ENCODE measurements around the gene CDK5RAP3.
"Not testable (repeated sequence)": the region's sequence is repeated elsewhere in the genome, so short reads cannot be mapped to it uniquely, and the experiment has no call there.

Gene CDK5RAP3

DNA sequence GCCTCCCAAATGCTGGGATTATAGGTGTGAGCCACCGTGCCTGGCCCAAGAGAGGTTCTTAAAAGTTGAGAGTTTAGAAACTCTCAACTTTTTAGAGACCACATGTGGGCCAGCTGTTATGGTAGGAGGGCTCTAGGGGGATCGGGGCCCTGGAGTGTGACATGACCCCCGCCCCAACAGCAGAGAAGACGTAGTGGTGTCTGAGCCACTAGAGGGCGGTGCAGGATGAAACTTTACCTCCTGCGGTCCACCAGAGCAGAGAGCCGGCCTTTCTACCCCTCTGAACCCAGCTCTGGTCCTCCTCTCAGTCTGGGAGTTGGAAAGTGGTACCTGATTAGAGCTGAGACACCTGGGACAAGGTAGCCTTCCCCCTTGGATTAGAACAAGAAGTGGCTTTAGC, 7.4 kb downstream of the CDK5RAP3 start:
- DNase-seq: peak; percentile 87

DNA sequence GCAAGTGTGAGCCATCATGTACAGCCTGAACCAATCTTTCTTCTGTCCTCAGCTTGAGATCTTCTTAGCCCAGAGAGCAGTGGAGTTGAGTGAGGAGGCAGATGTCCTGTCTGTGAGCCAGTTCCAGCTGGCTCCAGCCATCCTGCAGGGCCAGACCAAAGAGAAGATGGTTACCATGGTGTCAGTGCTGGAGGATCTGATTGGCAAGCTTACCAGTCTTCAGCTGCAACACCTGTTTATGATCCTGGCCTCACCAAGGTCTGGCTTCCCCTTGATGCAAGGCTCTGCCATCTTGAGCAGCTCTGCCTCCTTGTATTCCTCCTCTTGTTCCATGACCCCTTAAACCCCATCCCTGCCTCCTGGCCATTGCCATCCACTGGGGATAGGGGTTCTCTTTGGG, 9.6 kb downstream of the CDK5RAP3 start:
- DNase-seq: no peak

DNA sequence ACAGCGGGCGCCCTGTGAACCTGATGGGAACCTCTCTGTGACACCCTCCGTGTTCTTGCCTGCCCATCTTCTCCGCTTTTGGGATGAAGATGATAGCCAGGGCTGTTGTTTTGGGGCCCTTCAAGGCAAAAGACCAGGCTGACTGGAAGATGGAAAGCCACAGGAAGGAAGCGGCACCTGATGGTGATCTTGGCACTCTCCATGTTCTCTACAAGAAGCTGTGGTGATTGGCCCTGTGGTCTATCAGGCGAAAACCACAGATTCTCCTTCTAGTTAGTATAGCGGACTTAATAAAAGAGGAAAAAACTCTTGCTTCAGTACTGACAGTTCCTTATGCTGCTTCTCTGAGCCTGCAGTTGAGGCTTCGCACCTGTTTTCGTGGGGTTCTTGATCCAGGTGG, 10.5 kb downstream of the CDK5RAP3 start:
- DNase-seq: peak; percentile 91

DNA sequence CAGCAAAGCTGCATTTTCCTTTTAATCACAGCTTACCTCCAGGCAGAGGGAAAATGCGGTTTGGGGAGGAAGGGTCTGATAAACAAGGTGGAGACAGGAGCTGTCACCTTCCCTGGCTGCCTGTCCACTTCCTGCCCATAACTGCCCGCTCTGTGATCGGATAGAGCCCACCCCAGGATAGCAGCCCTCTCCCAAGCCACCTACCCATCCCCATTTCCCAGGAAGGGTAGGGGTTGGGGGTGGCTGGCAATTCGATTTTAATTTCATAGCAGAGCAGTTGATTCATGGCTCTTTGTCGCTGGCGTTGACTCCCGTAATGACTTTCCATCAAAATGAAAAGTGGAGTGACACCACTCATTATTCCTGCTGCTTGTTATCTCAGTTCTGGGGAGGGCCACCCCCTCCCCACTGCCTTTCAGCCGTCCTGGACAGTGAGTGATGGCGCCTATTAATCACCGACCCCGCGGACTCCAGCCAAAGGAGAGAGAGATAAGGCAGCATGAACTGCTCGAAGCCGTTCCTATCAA, 11.2 kb downstream of the CDK5RAP3 start:
- no peak for DNase-seq

DNA sequence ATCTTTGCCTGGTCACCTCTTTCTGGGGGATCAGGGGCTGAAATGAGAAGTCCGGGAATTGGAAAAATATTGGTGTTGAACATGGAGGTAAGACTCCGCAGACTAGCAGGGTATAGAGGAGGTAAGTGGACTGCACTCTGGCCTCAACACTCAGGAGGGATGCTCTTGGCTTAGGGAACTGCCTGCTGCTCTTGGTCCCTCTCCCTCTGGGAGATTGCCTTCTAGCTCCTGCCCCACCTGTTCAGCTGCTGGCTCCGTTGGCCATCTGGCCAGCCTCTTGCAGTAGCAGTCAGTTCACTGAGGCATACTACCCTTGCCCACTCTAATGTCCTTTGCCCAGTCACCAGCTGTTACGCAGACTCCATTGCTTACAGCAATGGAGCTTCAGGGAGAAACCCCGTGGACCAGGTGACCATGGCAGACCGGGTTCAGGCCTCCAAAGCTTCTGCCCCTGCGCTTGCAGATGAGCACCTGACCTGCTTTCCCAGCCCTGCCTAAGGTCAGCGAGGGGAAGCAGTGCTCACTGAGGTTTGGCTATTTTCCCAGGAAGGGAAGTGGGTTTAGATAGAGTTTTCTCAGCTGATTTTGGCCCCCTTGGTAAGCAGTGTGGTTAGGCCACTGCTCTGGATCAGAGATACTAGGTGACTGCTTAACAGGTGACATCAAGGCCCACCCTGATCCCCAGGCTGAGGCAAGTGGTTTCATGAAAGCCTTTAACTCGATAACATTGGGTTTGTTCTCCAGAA, 11.9 kb downstream of the CDK5RAP3 start:
- DNase-seq: peak; percentile 37

DNA sequence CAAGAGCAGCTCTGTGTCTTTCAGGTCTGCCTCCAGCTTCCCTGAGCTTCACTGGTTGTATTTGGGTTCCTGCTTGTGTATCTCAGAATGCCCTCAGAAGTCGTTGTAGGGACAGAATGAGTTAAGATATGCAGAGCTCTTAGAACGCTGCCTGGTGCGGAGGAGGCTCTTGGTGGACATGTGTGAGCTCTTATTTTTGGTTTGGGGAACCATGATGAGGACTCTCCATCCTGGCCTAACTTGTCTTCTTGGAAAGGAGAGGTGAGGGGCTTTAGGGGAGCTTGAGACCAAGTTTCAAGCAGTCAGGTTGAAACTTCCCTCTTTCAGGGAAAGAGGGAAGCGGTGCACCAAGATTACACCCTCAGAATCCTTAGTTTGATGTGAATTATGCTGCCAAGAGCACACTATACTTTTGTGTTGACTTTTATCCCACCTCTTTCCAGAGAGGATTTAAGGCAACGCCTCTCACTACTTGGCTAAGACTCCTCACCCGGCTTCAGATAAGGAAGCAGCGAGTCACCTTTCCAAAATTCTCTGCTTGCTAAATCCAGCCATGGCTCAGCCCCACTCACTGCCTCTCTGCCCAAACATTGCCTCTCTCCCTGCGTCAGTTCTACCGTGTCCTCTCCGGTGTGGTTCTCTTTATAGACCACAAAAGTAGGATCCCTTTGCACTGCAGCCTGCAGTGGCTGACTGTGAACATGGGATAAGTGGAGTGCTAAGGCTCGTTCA, 12.7 kb downstream of the CDK5RAP3 start:
- no peak for DNase-seq

DNA sequence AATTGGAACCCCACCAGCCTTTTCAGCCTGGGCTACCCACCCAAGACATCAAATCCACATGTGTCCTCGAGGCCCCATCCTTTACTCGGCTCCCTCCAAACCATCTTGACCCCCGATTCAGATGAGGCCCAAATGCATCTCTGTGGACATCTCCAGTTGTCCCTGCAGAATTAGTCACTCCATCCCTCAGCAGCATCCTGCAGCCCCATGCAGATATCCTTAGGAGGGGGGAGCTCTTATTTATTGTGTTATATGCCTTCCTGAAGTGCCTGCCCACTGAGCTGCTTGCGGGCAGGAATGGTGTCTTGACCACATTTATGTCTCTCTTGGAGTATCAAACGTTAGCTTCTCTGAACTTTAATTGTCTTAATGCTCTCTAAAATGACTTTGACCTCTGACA, 15.6 kb downstream of the CDK5RAP3 start:
- DNase-seq: no peak

DNA sequence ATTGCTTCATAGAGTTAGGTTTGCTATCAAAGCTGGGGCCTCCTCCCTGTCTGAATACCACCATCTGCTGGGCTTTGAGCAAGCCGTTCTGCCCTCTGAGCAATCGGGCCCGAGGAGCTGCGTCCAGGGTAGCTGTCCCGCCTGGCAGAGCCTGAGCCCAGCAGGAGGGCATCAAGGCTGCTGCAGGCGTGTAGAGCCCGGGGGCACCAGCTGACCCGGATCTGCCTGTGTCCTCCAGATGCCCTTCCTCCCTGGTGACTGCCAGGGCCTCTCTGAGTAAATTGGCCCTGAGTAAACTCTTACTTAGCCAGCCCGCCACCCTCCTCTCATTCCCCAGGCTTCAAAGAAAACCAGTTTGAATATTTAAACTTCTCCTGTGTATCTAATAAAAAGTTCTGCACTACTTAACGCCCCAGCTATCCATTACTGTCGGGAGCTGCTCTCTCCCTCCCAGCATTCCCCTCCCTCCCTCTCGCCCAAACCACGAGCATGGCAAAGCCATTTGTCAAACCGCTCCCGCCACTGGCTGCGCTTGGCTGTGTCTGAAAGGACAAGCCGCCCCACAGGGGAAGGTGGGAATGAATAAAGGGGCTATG, 16.4 kb downstream of the CDK5RAP3 start:
- no peak for DNase-seq

DNA sequence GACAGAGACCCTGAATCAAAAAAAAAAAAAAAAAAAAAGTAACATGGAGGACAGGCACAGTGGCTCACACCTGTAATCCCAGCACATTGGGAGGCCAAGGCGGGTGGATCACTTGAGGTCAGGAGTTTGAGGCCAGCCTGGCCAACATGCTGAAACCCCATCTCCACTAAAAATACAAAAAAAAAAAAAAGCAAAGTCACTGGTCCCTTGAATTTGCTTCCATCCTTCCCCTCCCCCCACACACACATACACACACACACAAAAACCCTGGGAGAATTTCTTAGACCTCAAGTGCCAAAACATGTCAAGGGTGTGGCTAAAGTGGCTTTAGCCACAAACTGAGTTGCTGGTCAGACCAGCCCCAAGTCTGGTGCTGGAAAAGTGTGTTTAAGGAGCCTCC, 17.5 kb downstream of the CDK5RAP3 start:
- not testable (repeated sequence) for DNase-seq

DNA sequence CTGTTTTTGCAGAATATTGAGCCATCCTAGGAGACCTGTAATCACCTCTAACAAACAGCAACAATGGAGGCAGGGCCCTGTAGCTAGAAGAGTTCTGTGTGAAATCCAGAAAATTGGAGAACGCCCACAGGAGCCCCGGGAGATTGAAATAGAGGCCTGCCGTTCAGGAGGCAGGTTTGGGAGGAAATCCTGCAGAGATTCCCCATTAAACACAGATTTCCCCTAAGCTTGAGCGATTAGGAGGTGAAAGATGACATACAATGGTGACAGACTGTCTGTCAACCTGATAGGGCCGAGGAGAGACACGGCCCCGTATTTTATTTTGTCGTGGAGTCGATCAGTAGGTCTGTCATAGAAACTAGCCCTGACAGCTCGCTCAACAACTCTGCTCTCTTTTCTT, 18.2 kb downstream of the CDK5RAP3 start:
- DNase-seq: no peak

DNA sequence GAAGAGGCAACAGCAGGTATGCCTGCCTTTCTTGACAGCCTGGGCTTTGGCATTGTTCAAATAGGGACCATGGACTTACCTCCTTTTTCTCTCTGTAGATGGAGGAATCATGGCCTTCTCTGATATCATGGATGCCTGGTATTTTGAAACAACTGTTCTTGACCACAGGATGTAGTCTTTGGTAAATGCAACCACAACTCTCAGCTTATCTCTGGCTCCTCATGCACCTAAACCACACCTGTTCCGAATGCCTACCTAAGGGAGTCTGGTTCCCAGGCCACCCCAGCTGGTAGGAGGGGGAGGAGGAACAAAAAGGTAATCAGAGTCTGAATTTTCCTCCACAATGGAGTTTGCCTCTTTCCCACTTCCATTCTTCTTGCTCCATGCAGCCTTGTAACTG, 18.8 kb downstream of the CDK5RAP3 start:
- DNase-seq: no peak

DNA sequence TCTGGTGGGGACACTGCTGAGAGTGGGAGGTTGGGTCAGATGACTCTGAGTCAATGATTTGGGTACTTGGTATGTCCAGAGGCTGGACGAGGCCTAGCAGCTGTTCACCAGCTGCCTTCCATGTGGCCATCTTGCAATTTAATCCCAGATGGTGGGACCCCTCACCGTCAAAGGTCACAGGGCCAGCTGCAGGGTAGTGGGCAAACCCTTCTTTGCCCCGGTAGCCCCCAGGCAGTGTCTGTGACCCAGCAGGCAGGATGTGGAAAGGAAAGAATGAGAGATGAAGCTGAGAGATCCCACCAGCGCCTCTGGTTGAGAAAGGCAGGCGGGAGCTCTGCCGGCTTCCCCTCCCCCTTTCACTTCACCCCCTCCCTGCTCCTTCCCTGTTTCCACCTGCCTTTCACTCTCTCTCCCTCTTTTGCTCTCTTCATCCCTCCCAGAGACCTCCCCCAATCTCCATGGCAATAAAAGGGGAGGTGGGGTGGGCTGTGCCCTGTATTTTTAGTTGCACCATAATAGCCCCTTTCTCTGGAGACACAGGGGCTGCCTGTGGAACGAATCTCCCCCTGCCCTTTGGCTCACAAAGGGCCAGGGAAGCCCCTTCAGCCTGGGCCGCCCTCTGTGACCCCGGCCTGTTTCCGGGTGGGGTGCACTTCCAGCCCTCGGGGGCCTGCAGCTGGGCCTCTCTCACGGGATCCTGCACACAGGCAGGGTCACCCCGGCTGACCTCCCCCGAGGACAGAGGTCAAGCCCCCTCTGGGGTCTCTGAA, 20.2 kb downstream of the CDK5RAP3 start:
- DNase-seq: no peak

DNA sequence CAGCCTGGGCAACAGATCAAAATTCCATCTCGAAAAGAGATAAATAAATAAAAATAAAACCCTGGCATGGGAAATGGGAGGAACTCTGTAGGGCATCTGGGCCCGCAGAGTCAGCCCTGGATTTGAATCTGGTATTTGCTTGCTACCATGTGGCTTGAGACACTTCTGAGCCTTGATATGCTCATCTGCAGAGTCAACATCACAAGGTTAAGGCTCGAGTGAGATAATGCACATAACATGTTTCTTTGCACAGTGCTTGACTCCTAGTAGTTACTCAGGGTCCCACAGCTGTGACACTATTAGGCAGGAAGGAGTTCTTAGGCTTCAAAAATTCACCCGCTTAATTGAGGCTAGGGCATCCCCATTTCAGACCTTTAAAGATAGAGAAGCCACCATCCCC, 21.3 kb downstream of the CDK5RAP3 start:
- DNase-seq: no peak

DNA sequence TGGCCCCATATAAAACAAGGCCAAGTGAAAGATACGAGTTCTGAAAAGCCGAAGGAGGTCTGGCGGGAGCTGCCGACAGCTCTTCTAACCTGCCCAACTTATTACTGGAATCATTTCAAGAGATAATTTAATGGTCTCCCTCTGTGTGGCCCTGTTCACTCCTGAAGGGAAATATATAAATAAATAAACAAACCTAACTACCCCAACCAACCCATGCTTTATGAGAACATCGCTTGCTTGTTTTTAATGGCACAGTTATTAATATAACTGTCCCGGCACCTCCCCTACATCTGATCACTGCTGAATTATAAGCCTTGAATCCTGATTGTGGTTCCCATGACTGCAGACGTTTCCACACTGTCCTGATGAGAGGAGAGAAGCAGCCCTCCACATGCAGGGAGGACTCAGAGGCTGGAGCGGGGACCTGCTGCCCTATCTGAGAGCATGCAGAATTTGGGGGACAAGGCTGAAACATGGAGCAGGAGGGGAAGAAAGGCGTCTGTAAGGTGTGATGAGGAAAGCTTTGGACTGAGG, 22.2 kb downstream of the CDK5RAP3 start:
- no peak for DNase-seq

DNA sequence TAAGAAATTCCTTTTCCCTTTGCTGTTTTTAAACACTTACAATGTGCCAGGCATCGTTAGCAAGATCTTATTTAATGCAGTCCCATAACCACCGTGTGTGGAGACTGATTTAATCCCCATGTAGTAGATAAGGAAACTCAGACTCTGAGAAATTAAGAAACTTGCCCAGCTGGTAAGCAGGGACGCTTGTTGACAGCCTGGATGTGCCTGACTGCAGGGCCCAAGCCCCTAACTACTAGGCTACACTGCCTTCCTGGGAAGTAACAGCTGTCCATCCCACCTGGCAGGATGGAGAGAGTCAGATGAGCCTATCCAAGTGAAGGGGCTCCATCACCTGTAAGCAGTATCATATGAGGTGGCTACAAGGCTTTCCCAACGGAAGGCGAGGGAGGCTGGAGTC, 23.1 kb downstream of the CDK5RAP3 start:
- DNase-seq: no peak

DNA sequence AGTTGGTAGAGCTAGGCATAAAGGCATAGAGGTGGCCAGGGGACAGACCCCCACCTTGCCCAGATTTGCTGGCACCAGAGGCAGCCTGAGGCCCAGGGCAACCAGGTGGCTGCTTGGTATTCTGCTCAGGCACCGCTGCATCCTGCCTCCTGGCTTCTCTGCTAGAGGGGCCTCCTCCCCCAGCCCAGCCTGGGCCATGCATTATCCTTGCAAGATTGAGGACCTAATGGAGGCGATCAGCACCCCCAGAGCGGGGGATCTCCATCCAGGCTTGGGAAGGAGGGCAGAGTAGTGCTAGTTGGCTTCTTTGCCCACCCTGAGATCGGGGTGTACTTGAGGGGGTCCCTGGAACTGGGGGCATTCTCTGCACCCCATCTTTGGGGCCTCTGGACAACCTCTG, 23.8 kb downstream of the CDK5RAP3 start:
- DNase-seq: no peak

DNA sequence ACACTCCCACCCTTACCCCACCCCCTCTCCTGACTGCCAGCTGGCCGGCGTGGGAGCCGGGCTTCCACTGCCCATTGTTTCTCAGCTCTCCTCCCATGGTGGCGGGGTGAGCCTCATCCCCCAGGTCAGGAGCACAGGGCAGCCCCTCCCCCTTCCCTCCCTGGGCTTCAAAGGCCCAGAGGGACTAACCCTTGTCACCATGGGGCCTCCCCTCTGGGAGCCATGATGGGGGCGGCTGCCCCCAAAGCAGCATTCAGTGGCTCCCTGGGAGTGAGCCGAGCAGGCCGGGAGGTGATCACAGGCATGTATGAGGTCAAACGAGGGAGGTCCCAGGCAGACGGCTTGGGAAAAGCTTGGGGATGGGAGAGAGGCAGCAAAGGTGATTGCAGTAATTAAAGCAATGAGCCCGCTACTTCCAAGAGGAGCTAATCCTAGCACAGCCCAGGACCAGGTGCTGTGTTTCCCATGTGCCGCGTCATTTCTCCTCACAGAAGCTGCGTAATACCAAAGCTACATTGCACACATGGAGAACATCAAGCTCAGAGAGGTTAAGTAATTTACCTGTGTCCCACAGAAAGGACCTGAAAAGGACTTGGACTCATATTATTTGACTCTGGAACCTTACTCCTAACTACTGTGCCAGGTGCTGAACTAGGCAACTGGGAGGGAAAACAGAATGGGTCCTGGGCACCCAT, 24.5 kb downstream of the CDK5RAP3 start:
- no peak for DNase-seq

DNA sequence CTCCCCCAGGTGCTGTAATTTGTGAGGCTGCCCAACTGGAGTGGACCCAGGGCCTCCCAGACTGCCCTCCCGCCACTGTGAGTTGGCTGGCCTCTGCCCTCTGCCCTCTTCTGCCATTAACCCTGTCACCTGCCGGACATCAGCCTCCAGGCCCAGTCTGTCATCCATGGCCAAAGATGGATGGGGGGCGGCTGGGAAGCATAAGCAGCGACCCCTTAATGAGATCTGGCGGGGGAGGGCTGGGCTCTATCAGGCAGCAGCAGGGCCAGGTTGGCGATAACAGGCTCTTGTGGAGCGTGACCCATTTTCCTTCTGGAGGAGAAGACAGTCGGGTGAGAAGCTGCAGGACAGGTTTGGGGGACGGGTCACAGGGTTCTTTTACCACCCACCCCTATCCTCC, 25.3 kb downstream of the CDK5RAP3 start:
- no peak for DNase-seq

DNA sequence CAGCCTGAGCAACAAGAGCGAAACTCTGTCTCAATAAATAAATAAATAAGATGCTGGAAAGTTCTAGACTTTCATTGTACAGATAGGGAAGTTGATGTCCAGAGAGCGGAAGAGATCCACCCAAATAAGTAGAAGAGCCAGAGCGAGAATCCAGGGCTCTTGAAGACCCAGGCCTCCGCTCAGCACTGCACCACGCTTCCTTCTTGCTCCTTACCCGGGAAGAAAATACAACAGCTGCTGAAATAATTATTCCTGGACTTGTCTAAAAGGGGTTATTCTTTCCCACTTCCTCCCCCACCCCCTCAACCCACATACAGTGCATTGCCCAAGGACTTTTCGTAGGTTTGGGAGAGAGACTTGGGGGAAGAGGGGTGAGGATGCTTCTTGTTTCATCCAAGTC, 26.7 kb downstream of the CDK5RAP3 start:
- DNase-seq: no peak

DNA sequence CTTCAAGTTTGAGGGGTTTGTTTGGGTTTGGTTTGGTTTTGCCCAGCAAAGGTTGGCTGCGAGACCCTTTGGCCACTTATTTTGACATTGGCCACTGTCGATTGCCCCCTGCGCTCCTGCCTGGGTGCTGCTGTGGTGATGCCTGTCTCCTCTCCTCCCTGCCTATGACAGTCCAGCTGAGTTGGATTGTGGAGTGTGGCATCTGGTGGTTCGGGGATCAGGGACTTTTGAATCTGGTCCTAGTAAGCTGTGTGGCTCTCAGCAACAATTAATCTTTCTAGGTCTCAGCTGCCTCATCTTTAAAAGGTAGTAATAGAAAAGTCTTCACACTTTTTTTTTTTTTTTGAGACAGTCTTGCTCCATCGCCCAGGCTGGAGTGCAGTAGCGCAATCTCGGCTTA, 27.1 kb downstream of the CDK5RAP3 start:
- DNase-seq: no peak

DNA sequence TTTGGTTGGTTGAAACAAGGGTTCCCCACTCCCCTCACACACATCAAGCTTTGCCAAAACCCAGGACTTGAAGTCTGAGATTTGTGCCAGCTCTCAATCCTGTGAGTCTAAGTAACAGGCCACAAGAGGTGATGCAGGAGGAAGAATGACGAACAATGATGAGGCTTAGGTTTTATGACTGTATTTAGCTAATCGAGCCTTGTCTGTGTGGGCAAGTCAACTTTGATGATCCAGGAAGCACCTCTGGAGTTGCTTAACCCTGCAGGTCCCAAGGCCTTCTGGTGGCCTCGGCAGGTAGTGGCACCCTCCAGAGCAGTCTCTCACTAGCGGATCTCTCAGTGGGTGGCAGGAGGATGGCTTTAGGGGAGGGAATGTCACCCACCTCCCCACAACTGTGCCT, 28.7 kb downstream of the CDK5RAP3 start:
- no peak for DNase-seq

DNA sequence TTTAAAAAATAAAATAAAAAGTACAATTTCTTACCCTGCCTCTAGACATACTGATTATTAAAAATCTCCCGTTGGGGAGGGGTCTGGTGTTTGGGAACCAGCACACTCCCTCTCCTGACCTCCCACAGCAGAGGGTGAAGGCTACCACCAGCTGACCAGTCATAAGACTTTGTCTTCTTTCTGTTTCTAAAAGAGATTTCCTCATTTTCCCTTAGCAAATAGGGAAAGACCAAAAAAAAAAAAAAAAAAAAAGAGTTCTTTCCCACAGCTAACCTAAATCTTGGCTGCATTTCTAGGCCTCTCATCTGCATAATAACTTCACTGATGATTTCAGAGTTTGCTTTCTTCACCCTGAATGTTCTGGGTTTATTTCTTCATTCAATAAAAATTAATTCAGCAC, 30.3 kb downstream of the CDK5RAP3 start:
- no peak for DNase-seq
